K562 (cell line): ENCODE results near the gene AKNAD1. TPM values are rescaled to one million over a fixed set of nuclear protein-coding genes. Genes with fewer than 3 reads are reported as not detected.

Source experiments
- BCOR ChIP-seq: fragments of 450-650 bp; IDR thresholded peaks from 2 replicates; pipeline ENCODE4 v1.6.1; 2016
- CSDE1 ChIP-seq, 2 experiments: fragments of 450-650 bp; IDR thresholded peaks; 2 replicates each; pipeline ENCODE4 v1.6.1; 2016; ENCODE audit warnings: mild to moderate bottlenecking in 1 of 2
- E2F3 ChIP-seq: fragments of 250-450 bp; sonication (Bioruptor Pico); IDR thresholded peaks from 2 replicates; pipeline ENCODE4 v1.4.0; 2020; ENCODE audit warnings: mild to moderate bottlenecking
- GATA2 ChIP-seq: sonication (generic); formaldehyde crosslinking; IDR thresholded peaks from 2 replicates; pipeline ENCODE4 v1.4.0; 2020; ENCODE audit warnings: mild to moderate bottlenecking, missing genetic modification reagents
- NBN ChIP-seq: fragments of 450-650 bp; IDR thresholded peaks from 2 replicates; pipeline ENCODE4 v1.6.1; 2016; ENCODE audit warnings: low read depth, mild to moderate bottlenecking
- NR2C2 ChIP-seq, 2 experiments: fragments of 200-800 bp in 1 of 2; sonication (Bioruptor generic) in 1 of 2; sonication (generic) in 1 of 2; formaldehyde crosslinking in 1 of 2; IDR thresholded peaks; 2 replicates each; pipeline versions ENCODE4 v1.6.1 to v1.8.0; 2016 to 2022; ENCODE audit warnings: mild to moderate bottlenecking in 1 of 2, missing compliant biosample characterization in 1 of 2, missing genetic modification characterization in 1 of 2, missing genetic modification reagents in 1 of 2
- PCBP1 ChIP-seq: fragments of 200-400 bp; formaldehyde crosslinking; IDR thresholded peaks from 2 replicates; pipeline ENCODE4 v1.6.1; 2018; ENCODE audit warnings: mild to moderate bottlenecking, low read depth, low read length; ENCODE audit not compliant: poor library complexity, severe bottlenecking
- POLR2A ChIP-seq: fragments of 450-650 bp; conservative IDR thresholded peaks from 2 replicates; pipeline ENCODE4 v1.6.1; 2016
- POLR2G ChIP-seq: fragments of 200-400 bp; formaldehyde crosslinking; IDR thresholded peaks from 2 replicates; pipeline ENCODE4 v1.6.1; 2017; ENCODE audit warnings: low read depth, mild to moderate bottlenecking, antibody characterized with exemption, low read length, moderate library complexity
- SAFB2 ChIP-seq: fragments of 200-400 bp; formaldehyde crosslinking; IDR thresholded peaks from 2 replicates; pipeline ENCODE4 v1.6.1; 2018; ENCODE audit warnings: borderline replicate concordance, low read length, low read depth, moderate library complexity; ENCODE audit not compliant: severe bottlenecking
- SMARCE1 ChIP-seq: fragments of 450-650 bp; IDR thresholded peaks from 2 replicates; pipeline ENCODE4 v1.7.1; 2016; ENCODE audit warnings: mild to moderate bottlenecking
- SRSF3 ChIP-seq: fragments of 200-400 bp; formaldehyde crosslinking; IDR thresholded peaks from 2 replicates; pipeline ENCODE4 v1.6.1; 2016; ENCODE audit warnings: mild to moderate bottlenecking, low read length, moderate library complexity; ENCODE audit not compliant: insufficient read depth
- ZFX ChIP-seq: sonication (generic); formaldehyde crosslinking; IDR thresholded peaks from 2 replicates; pipeline ENCODE4 v1.8.0; 2022; ENCODE audit warnings: mild to moderate bottlenecking, missing genetic modification reagents, moderate library complexity
- ZNF124 ChIP-seq: sonication (generic); formaldehyde crosslinking; IDR thresholded peaks from 2 replicates; pipeline ENCODE4 v1.8.1; 2022; ENCODE audit warnings: missing genetic modification reagents
- ZNF217 ChIP-seq: sonication (generic); formaldehyde crosslinking; IDR thresholded peaks from 2 replicates; pipeline ENCODE4 v1.8.0; 2022; ENCODE audit warnings: mild to moderate bottlenecking, missing genetic modification reagents
- ZNF282 ChIP-seq: sonication (generic); formaldehyde crosslinking; IDR thresholded peaks from 2 replicates; pipeline ENCODE4 v1.8.1; 2023; ENCODE audit warnings: missing genetic modification reagents
- ZNF780A ChIP-seq: fragments of 250-450 bp; sonication (Bioruptor Pico); IDR thresholded peaks from 2 replicates; pipeline ENCODE4 v1.5.0; 2021; ENCODE audit warnings: mild to moderate bottlenecking
- polyA plus RNA-seq, 8 experiments: library from polyadenylated mRNA; depleted of rRNA in 4 of 8; stranded (reverse) in 5 of 8; unstranded in 3 of 8; fragments of >200 nt; fragmentation: Nextera tagmentation in 2 of 8; fragmentation: Illumina TruSeq in 1 of 8; extraction: Ambion mirVana in 2 of 8; extraction: Trizol in 1 of 8; gene quantifications; 2 replicates each; pipeline versions ENCODE4 v1.2.1 to v1.2.3, GENCODE V29; 2011 to 2014; ENCODE audit warnings: inconsistent platforms in 1 of 8, missing spikeins in 1 of 8
- total RNA-seq, 7 experiments: library from RNA; depleted of rRNA in 6 of 7; stranded (reverse); fragments of >200 nt in 6 of 7; fragmentation: Illumina TruSeq in 2 of 7; extraction: Trizol in 2 of 7; gene quantifications; 2 replicates each; pipeline versions ENCODE4 v1.2.1 to v1.2.3, GENCODE V29; 2011 to 2021; ENCODE audit warnings: low replicate concordance in 1 of 7
- TF ChIP-seq, protein P1 (sequence below): sonication (generic); formaldehyde crosslinking; IDR thresholded peaks from 2 replicates; pipeline ENCODE4 v1.8.0; 2023; ENCODE audit warnings: mild to moderate bottlenecking, missing genetic modification reagents

AKNAD1 gene
- total and polyA plus RNA-seq, 9 of the 15 experiments (the other 6 are each of a cell fraction or from before 2014, with no cell fraction given): 0.13 to 0.30 TPM; not detected in 7

GRCh38 chr1:108877348-108878159 is 20.7 kb upstream of the AKNAD1 start (continued):
- TF ChIP-seq BCOR (no peak), SAFB2 (no peak), ZNF282 (CRISPR knock-in tag) (no peak), NR2C2 (CRISPR knock-in tag; IDR thresholded peaks at IDR 0.05) (no peak), NR2C2 (tag; IDR thresholded peaks at IDR 0.05) (no peak), POLR2G (no peak), POLR2A (no peak), ZNF124 (CRISPR knock-in tag) (no peak), PCBP1 (no peak), CSDE1 (IDR thresholded peaks at IDR 0.05) (no peak), ZNF217 (CRISPR knock-in tag) (no peak), ZFX (CRISPR knock-in tag) (no peak), SRSF3 (no peak), ZNF780A (CRISPR knock-in tag) (no peak), GATA2 (CRISPR knock-in tag) (peak; percentile 50; the same call in 1 of the 2 replicates), SMARCE1 (0 out of 2 replicates have a peak, but pooled peaks have one; percentile 33), E2F3 (no peak), NBN (no peak)
- TF ChIP-seq, protein P1, sequence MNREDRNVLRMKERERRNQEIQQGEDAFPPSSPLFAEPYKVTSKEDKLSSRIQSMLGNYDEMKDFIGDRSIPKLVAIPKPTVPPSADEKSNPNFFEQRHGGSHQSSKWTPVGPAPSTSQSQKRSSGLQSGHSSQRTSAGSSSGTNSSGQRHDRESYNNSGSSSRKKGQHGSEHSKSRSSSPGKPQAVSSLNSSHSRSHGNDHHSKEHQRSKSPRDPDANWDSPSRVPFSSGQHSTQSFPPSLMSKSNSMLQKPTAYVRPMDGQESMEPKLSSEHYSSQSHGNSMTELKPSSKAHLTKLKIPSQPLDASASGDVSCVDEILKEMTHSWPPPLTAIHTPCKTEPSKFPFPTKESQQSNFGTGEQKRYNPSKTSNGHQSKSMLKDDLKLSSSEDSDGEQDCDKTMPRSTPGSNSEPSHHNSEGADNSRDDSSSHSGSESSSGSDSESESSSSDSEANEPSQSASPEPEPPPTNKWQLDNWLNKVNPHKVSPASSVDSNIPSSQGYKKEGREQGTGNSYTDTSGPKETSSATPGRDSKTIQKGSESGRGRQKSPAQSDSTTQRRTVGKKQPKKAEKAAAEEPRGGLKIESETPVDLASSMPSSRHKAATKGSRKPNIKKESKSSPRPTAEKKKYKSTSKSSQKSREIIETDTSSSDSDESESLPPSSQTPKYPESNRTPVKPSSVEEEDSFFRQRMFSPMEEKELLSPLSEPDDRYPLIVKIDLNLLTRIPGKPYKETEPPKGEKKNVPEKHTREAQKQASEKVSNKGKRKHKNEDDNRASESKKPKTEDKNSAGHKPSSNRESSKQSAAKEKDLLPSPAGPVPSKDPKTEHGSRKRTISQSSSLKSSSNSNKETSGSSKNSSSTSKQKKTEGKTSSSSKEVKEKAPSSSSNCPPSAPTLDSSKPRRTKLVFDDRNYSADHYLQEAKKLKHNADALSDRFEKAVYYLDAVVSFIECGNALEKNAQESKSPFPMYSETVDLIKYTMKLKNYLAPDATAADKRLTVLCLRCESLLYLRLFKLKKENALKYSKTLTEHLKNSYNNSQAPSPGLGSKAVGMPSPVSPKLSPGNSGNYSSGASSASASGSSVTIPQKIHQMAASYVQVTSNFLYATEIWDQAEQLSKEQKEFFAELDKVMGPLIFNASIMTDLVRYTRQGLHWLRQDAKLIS: no peak
